ENCODE measurements around the gene RIMBP2.

Gene RIMBP2

GRCh38 chr12:130685850-130686249 is 30.2 kb downstream of the RIMBP2 start:
- Histone ChIP-seq H3K9me3 (ENCODE audit: control insufficient read depth, insufficient read depth, low read depth, low read length) (no peaks in the 10 kb centered on the region), H3K4me3 (ENCODE audit: low read depth, low read length) (no peak overlapping the region), H3K27ac (ENCODE audit: extremely low read depth, low read depth, low read length) (no peak overlapping the region), H3K36me3 (ENCODE audit: control insufficient read depth in 2 of 2, insufficient read depth in 1 of 2, low read length in 2 of 2) (no peaks in the 10 kb centered on the region), H3K4me1 (ENCODE audit: control insufficient read depth, insufficient read depth, low read length) (no peaks in the 10 kb centered on the region)
- ChIA-PET POLR2A (no interaction called here), CTCF (no interaction called here)
- TF ChIP-seq ZNF626 (tag by site-specific recombination; IDR thresholded peaks at IDR 0.05) (no peak), ZNF23 (tag by site-specific recombination; IDR thresholded peaks at IDR 0.05; ENCODE audit: borderline replicate concordance) (no peak), ZNF10 (tag by site-specific recombination; IDR thresholded peaks at IDR 0.05) (no peak), ZNF747 (tag by site-specific recombination; IDR thresholded peaks at IDR 0.05) (no peak), ZFP3 (tag by site-specific recombination; IDR thresholded peaks at IDR 0.05; ENCODE audit: low read depth) (no peak), TSHZ1 (tag by site-specific recombination; IDR thresholded peaks at IDR 0.05; ENCODE audit: borderline replicate concordance) (no peak)

GRCh38 chr12:130685250-130685787 is 30.8 kb downstream of the RIMBP2 start:
- Histone ChIP-seq H3K36me3 (ENCODE audit: control insufficient read depth in 2 of 2, insufficient read depth in 1 of 2, low read length in 2 of 2) (no peaks in the 10 kb centered on the region), H3K4me1 (ENCODE audit: control insufficient read depth, insufficient read depth, low read length) (no peaks in the 10 kb centered on the region), H3K9me3 (ENCODE audit: control insufficient read depth, insufficient read depth, low read depth, low read length) (no peaks in the 10 kb centered on the region), H3K27ac (ENCODE audit: extremely low read depth, low read depth, low read length) (no peak overlapping the region), H3K4me3 (ENCODE audit: low read depth, low read length) (no peak overlapping the region)
- ChIA-PET CTCF (no interaction called here), POLR2A (no interaction called here)
- TF ChIP-seq ZNF266 (tag by site-specific recombination; IDR thresholded peaks at IDR 0.05; ENCODE audit: low read depth) = no peak
- TF ChIP-seq ZNF514 (tag by site-specific recombination; IDR thresholded peaks at IDR 0.05) = no peak
- no peak for TF ChIP-seq ZFP41 (tag by site-specific recombination; IDR thresholded peaks at IDR 0.05; ENCODE audit: borderline replicate concordance)
- no peak for TF ChIP-seq ZNF366 (tag by site-specific recombination; conservative IDR thresholded peaks at IDR 0.05)
- no peak for TF ChIP-seq ZNF837 (tag by site-specific recombination; IDR thresholded peaks at IDR 0.05)
- no peak for TF ChIP-seq ZFP69B (tag by site-specific recombination; IDR thresholded peaks at IDR 0.05)
- TF ChIP-seq ZNF2 (tag by site-specific recombination; IDR thresholded peaks at IDR 0.05) = no peak
- TF ChIP-seq ZFP3 (tag by site-specific recombination; IDR thresholded peaks at IDR 0.05; ENCODE audit: low read depth) = no peak

GRCh38 chr12:130683811-130684210 is 32.3 kb downstream of the RIMBP2 start:
- ChIA-PET POLR2A (no interaction called here), CTCF (no interaction called here)
- no peaks in the 10 kb centered on the region for H3K9me3 ChIP-seq (ENCODE audit: control insufficient read depth, insufficient read depth, low read depth, low read length)
- no peaks in the 10 kb centered on the region for H3K36me3 ChIP-seq (ENCODE audit: control insufficient read depth in 2 of 2, insufficient read depth in 1 of 2, low read length in 2 of 2)
- H3K4me1 ChIP-seq (ENCODE audit: control insufficient read depth, insufficient read depth, low read length) = no peaks in the 10 kb centered on the region
- TF ChIP-seq ZNF10 (tag by site-specific recombination; IDR thresholded peaks at IDR 0.05) (no peak), ZNF792 (tag by site-specific recombination; IDR thresholded peaks at IDR 0.05) (no peak), ZNF350 (tag by site-specific recombination; IDR thresholded peaks at IDR 0.05) (no peak), ZNF112 (tag by site-specific recombination; IDR thresholded peaks at IDR 0.05) (no peak), ZNF549 (tag by site-specific recombination; IDR thresholded peaks at IDR 0.05) (no peak), ZNF426 (tag by site-specific recombination; IDR thresholded peaks at IDR 0.05) (no peak), SP2 (tag by site-specific recombination; IDR thresholded peaks at IDR 0.05) (no peak), ZBTB11 (tag by site-specific recombination; conservative IDR thresholded peaks at IDR 0.05; ENCODE audit: low read depth) (no peak), FEZF1 (tag by site-specific recombination; IDR thresholded peaks at IDR 0.05) (no peak), ZXDB (tag by site-specific recombination; IDR thresholded peaks at IDR 0.05) (no peak), HOXA7 (CRISPR knock-in tag; IDR thresholded peaks at IDR 0.05; ENCODE audit: borderline replicate concordance) (no peak), SETDB1 (IDR thresholded peaks at IDR 0.05; ENCODE audit: insufficient read length, low read length) (no peak)
- no peak overlapping the region for H3K27ac ChIP-seq (ENCODE audit: extremely low read depth, low read depth, low read length)
- H3K4me3 ChIP-seq (ENCODE audit: low read depth, low read length) = no peak overlapping the region

All from HEK293 (cell line).